GM21381 (cell line): Measurements from ENCODE around the gene THRA.
"Not testable (repeated sequence)": the region's sequence is repeated elsewhere in the genome, so short reads cannot be mapped to it uniquely, and the experiment has no call there.

Experiments
- ATAC-seq: cut with Tn5 transposase; IDR thresholded peaks from one replicate; pipeline ENCODE4 v1.9.1; 2021; ENCODE audit warnings: mild to moderate bottlenecking, moderate library complexity; ENCODE audit not compliant: unreplicated experiment

Gene THRA

DNA sequence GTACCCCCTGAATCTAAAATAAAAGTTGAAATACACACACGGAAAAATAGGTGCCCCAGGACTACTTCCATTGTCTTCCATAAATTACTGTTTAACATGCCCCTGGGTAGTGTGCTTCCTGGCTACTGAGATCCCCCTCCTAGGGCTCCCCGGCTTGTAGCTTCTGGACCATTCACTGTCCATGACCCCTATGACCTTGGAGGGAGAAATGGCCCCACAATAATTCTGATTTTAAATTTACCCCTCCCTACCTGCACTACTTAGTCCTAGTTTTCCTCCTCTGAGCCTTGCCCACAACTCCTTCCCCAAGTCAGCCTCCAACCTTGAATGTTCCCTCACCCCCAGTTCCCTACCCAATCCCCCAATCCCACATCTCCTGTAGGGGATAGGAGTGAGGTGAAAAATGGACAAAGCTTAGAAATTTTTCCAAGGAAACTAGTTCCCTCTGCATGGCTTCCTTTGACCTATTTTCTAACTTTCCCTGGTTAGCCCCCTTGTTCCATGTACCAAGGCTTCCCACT, 49.5 kb downstream of the THRA start:
- ATAC-seq = no peak

DNA sequence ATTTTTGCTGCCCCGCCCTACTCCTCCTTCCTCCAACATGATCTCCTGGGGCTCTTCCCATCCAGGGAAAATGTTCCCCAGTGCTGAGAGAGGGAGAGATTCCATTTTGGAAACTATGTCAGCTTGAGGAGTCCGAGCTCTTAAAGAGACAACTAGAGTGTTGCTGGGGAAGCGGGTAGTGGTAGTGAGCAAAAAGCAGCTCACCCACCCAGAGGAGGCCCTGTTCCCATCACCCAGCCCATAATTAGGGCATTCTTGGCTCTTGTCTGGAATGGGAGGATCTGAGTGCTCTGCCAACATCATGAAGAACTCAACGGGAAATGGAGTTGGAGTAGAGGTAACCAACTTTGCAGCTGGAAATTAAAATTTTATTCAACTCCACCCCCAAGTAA, 49.9 kb downstream of the THRA start:
- ATAC-seq = no peak

DNA sequence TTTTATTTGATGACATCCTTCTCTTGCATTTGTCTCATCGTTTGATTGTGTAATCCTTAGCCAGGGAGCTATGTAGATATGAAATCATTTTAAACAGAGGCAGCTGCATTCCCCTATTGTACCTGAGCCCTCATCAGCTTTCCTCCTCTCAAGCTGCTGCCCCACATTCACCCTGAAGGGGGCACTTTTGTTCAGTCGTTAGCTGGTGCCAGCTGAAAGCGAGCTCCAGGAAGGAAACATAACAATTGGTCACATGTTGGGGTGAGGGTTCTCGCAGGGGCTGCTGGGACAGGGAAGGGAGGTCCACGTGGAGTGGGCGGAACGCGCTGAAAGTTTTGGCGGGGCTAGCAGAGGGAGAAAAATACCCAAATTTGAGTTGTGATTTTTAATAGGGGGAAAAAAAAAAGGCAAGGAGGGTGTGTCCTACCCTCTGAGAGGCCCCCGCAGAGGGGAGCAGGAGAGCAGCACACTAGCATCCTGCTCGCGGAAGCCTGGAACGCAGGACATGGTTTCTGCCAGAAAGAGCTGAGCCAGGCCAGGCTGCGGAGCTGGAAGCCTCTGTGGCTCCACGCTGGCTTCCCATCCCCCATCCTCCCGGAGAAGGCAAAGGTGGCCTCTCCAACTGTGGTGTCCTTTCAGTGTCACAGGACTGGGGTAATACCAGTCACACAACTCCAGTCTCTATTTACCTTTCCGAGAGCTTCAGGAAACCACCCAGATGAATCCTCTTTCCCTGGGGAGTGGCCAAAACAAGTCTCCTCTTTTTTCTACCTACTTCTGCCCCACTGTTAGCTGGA, 50.5 kb downstream of the THRA start:
- ATAC-seq = peak; percentile 75

DNA sequence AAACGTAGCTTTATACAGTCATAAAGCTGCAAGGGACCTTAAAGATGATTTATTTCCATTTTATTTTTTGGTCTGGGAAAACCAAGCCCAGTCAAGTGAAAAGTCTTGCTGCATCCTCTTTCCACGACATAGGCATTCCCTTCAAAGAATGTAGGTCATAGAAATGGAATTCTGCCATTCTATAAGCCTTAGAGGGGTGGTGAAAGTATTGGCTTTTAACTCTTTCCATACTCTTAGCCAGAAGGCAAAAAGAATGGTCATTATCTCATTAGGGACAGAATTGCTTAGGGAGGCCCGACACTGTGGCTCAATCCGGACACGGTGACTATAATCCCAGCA, 51.1 kb downstream of the THRA start:
- ATAC-seq = no peak

DNA sequence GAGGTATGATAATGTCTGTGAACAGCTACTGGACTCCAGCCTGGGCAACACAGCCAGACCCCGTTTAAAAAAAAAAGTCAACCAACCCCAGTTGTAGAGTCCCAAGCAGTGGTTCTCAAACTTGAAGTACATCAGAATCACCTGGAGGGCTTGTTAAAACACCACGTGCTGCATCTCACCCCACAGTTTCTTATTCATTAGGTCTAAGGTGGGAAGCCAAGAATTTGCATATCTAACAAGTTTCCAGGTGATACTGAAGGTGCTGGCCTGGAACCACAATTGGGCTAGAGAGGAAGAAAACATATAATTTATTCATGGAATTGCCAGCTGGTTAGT, 52.3 kb downstream of the THRA start:
- ATAC-seq = no peak

DNA sequence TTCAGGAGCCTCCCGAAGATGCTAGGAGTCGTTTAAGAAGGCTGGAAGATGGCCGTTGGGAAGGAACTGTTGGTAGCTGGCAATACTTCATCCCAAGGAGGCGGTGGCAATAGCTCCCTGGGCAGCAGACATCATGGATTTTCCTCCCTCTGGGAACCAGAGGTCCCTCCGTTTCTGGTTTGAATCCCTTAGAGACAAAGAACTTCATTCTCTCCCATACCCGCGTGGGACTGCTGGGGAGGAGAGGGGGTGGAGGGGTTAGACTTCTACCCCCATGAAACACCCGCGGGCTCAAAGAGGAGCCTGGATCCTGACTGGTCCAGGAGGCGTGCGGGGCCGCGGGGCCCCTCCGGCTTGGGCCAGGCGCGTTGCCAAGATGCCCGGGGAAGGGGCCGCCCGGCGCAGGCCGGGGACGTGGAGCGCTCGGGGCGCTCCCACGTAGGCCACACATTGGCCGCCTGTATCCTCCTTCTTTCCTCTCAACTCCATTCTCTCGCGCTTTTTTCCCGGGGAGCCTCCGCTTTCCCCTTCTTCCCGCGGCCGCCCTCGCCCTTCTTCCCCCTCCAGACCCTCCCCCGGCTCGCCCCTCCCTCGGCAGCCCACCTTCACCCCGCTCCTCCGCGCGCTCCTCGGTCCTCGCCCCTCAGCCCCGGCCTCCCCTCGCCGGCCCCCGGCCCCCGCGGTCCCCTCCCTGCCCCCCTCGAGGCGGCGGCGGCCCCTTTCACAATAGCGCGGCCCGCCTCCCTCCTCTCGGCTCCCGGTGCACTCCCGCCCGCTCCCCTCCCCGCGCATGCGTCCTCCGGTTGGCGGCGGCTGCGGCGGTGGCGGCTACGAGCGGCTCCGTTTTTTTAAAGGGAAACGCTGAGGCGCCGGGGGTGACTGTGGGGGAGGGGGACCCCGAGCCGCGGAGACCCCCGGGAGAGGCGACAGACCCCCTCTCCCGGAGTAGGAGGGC, 58.7 kb downstream of the THRA start, which contains the start of gene MSL1:
Gene MSL1 (plus strand): TSS at position 791 of the 955 bp plus-strand sequence. CDS start 642 bp downstream, outside the sequence.
- peak; percentile 57 for ATAC-seq

DNA sequence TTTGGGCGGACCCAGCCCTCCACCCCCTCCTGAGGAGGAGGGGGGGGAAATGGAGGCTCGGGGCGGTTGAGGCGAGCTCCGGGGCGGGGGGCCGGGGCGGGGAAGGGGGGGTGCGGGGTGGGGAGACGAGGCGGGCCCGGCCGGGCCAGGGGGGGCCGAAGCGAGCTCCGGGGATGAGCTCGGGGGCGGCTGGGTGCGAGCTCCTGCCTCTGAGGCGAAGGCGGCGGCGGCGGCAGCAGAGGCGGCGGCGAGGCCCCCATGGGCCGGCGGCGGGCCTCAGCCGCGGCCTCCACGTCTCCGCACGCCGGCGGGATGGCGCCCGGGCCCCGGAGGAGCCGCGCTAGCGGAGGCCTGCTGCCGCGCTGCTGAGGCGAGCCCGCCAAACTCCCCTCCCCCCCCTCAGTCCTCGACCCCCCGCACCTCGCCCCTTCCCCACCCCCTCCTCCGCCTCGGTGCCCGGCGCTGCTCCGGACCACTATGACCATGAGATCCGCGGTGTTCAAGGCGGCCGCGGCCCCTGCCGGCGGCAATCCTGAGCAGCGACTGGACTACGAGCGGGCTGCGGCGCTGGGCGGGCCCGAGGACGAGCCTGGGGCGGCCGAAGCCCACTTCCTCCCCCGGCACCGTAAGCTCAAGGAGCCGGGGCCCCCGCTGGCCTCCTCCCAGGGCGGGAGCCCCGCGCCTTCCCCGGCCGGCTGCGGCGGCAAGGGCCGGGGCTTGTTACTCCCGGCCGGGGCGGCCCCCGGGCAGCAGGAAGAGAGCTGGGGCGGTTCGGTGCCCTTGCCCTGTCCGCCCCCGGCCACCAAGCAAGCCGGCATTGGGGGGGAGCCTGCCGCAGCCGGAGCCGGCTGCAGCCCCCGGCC, 59.6 kb downstream of the THRA start:
- ATAC-seq = peak; percentile 25

DNA sequence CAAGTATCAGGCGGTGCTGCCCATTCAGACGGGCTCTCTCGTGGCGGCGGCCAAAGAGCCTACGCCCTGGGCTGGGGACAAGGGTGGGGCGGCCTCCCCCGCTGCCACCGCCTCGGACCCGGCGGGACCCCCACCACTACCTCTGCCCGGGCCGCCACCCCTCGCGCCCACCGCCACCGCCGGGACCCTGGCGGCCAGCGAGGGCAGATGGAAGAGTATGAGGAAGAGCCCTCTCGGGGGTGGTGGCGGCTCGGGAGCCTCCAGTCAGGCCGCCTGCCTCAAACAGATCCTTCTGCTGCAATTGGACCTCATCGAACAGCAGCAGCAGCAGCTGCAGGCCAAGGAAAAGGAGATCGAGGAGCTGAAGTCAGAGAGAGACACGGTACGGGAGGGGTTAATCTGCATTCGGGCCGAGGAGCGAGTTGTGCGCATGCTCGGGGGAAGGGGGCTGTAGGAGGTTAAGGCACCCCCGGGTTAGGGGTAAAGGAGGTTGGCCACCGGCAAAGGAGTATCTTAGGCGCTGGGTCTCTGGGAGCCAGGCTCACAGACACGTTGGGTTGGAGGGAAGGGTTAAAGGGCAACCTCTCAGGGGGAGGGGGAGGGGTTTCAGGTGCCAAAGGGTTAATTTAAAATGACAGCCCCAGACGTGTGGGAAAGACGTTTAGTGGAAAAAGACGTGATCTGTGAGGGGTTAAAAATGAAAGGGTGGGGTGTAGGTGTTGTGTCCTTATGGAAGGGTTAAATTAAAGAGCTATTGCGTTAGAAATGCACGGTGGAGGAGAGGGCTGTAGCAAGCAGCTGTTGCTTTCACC, 60.4 kb downstream of the THRA start:
- peak; percentile 22 for ATAC-seq

DNA sequence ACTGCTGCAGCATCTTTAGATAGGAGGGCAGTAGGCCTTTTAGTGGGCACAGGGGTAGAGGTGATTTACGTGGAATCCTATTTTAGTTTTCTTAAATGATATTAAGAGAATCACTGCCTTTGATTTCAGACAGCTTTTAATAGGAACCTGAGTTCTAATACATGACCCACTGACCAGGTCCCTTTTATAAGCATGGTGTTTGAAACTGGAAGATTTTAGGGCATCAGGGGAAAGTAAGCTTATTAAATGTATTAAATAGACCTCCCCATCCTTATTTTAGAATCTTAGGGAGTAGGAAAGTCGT, 61.0 kb downstream of the THRA start:
- no peak for ATAC-seq

DNA sequence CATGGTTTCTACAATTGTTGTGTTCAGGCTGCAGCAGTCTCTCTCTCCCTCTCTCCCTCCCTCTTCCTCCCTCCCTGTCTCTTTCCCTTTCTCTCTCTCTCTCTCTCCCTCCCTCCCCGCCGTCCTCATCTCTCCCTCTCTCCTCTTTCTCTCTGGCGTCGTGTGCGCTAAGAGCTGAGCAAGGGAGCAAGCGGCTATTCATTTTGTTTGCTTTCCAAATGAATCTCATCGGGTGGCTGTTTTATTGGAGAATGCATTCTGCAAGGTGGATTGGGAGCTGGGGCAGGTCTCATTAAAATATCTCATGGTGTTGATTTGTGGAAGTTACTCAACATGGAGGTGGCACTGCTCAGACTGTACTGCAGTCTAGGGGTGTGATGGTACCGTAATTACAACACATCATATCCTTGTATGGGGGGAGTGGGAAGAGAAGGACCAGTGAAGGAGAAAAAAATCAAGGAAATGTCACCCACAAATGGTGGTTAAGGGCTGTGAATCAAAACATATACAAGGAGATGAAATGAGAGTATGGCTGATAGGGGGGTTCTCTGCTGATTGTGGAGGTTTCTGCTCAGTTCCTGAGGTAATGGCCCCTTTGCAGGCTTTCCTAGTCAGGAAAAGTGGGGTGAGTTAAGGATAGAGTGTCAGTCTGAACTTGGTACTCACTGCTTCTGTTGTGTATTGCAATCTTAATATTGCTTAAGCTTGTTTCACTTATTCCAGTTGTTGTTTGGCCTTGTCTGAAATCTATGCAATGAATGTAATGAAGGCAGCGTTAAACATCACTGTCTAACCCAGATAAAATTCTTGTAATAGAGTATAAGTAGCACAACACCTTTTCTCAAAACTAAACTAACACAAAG, 61.7 kb downstream of the THRA start:
- ATAC-seq = no peak

DNA sequence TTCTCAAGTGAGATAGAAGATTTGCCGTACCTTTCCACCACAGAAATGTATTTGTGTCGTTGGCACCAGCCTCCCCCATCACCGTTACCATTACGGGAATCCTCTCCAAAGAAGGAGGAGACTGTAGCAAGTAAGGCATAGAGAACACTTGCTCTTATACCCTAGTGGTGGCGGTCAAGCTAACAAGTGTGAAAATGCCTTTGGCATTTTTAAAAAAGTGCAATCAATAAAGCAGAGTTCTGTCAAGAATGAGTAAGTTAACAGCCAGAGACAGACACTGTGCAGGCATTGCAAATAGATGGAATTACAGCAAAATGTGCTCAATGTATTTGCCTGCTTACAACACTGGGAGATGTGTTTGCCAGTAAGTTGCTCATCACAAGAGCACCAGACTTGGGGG, 66.7 kb downstream of the THRA start:
- no peak for ATAC-seq

DNA sequence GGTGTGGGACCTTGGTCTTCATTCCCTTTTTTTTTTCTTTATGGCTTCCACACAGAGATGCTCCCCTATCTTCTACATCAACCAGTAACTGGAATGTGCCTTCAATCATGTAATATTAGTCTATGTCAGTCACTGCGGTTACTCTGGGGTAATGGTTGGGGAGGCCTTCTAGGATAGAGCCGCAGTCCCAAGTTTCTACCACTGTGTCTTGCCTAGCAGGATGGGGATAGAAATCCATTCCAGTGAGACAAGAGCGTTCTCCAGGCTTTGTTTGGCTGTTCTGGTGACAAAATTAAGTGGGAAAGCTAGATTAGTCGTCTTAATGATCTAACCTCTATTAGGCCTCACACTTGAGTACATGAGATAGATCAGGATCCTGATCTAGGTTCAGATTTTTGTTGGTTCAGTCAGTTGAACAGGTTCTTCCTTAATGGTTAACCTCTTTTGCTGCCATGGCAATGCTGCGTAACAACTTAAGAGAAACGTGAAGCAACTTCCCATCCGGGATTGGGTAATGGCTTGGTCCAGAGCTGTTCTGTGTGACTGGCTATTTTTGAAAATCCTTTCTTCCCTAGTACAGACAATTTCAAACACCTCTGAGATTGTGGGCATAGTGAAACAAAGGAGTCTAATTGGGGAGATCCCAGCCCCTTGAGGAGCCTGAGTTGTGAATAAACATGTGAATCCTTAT, 67.7 kb downstream of the THRA start:
- no peak for ATAC-seq

DNA sequence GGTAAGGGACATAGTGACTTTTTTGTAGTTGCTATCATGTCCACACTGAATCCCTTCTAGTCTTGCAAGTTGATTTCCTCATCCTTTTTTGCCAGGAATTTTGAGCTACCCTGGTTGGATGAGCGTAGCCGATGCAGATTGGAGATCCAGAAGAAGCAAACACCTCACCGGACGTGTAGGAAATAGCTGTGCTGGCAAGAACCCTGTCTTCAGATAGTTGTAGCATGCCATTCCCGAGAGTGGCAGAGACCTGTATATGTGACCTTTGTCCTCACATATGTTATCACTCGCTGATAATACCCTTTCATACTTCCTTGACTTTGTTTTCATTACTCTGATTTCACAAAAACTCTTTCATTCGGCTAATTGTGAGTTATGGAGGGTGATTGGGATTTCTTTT, 71.4 kb downstream of the THRA start:
- ATAC-seq = no peak

DNA sequence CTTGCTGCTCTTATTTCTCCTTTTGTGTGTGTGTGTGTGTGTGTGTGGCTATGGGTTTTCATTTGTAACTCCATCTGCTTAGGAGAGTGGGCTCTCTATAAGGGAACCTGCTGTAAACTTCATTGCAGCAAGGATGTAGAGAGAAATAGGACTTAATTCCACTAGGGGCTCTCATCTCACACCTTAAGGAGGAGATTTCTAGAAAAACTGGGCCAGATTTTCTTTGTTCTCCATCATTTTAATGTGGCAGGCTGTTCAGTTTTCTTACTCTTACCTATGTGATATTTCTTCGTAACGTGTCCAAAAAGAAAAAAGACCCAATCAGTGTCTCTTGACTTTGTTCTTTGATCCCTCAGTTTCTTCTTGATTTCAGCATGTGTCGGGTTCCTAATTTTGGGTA, 73.1 kb downstream of the THRA start:
- ATAC-seq = no peak

DNA sequence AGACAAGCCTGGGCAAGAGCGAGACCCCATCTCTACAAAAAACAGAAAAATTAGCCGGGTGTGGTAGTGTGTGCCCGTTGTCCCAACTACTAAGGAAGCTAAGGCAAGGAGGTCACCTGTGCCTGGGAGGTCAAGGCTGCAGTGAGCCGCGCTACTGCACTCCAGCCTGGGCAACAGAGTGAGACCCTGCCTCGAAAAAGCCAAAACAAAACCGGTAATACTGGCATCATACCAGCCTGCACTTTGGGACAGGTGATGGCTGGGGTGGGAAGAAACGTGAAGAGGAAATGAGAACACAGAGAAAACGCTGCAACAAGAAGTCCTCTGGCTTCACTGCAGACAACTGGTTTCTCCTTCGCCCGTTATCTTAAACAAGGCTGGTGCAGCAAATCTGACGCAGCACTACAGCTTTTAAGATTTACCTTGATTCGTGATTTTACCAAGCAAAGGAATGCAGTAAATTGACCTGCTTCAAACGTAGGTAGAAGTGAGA, 76.8 kb downstream of the THRA start:
- peak; percentile 2 for ATAC-seq

DNA sequence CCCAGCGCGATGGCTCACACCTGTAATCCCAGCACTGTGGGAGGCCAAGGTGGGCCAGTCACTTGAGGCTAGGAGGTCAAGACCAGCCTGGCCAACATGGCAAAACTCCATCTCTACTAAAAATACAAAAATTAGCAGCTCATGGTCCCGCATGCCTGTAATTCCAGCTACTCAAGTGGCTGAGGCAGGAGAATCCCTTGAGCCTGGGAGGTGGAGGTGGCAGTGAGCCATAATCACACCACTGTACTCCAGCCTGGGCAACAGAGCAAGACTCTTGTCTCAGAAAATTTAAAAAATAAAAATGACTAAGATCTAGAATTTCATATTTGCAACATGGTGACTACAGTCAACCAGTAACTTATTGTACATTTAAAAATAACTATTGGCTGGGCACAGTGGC, 80.4 kb downstream of the THRA start:
- not testable (repeated sequence) for ATAC-seq
